HEK293T (cell line): ENCODE results near the gene RGS3.

Experiments used
- ARNT ChIP-seq: fragments of 450-650 bp; IDR thresholded peaks from 2 replicates; pipeline ENCODE4 v1.6.1; 2017; ENCODE audit warnings: mild to moderate bottlenecking
- BHLHE40 ChIP-seq: fragments of 450-650 bp; IDR thresholded peaks from 2 replicates; pipeline ENCODE4 v1.6.1; 2016; ENCODE audit warnings: mild to moderate bottlenecking, moderate library complexity, borderline replicate concordance
- CTBP1 ChIP-seq: fragments of 450-650 bp; IDR thresholded peaks from 2 replicates; pipeline ENCODE4 v1.6.1; 2016; ENCODE audit warnings: borderline replicate concordance
- ELF4 ChIP-seq: fragments of 450-650 bp; IDR thresholded peaks from 2 replicates; pipeline ENCODE4 v1.6.1; 2017; ENCODE audit warnings: antibody characterized with exemption
- FOXK2 ChIP-seq: fragments of 450-650 bp; IDR thresholded peaks from 2 replicates; pipeline ENCODE4 v1.6.1; 2016; ENCODE audit warnings: mild to moderate bottlenecking
- NFRKB ChIP-seq: fragments of 450-650 bp; IDR thresholded peaks from 2 replicates; pipeline ENCODE4 v1.6.1; 2016; ENCODE audit warnings: mild to moderate bottlenecking, moderate library complexity
- PKNOX1 ChIP-seq: fragments of 450-650 bp; IDR thresholded peaks from 2 replicates; pipeline ENCODE4 v1.6.1; 2016
- SP1 ChIP-seq: fragments of 450-650 bp; IDR thresholded peaks from 2 replicates; pipeline ENCODE4 v1.6.1; 2017

DNA sequence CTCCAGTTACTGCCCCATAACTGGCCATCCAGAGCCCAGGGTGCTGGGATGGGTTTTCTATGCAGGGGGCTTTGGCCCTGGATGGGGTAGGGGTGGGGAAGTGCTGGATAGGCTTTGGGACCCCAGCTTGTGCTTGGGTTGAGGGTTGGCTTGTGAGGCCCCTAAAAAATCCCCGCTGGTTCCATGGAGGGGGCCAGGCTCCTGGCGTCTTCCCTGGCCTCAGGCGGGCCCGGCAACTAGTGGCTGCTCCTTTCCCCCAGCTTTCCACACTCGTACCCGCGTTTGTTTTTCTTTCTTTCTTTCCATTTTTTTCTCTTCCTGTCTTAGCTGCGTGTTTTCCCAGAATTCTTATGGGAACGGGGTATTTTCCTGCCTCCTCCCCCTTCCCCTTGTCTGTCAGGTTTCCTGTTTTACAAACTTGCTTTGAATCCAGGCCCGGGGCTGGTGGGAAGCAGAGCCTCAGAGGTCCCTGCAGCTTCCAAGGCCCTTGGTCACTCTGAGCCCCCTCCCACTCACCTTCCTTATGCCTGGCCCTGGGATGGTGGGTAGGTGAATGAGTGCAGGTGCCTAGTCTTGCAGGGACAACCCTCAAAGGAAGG is 40.2 kb downstream of the RGS3 start:
- no peak for TF ChIP-seq ELF4
- TF ChIP-seq PKNOX1, result no peak
- no peak for TF ChIP-seq BHLHE40
- no peak for TF ChIP-seq ARNT
- TF ChIP-seq CTBP1, result no peak
- TF ChIP-seq NFRKB, result no peak
- TF ChIP-seq SP1, result no peak
- TF ChIP-seq FOXK2, result no peak
